GM23248 (cell line): ENCODE measurements around the gene AVP. TPM values are rescaled to one million over a fixed set of nuclear protein-coding genes. Genes with fewer than 3 reads are reported as not detected.

ENCODE experiments used
- DNase-seq: peaks from one replicate; pipeline ENCODE4 v3.0.0-alpha.2; 2015
- H2AFZ ChIP-seq: fragments of 200-600 bp; sonication (generic); 2 replicates; pipeline ENCODE4 v1.6.1; 2016; ENCODE audit warnings: antibody characterized with exemption
- H3F3A ChIP-seq: fragments of 200-600 bp; sonication (generic); 2 replicates; pipeline ENCODE4 v1.6.1; 2016; ENCODE audit warnings: mild to moderate bottlenecking, antibody characterized with exemption, mixed run types; ENCODE audit not compliant: insufficient read depth
- H3K27ac ChIP-seq: fragments of 200-600 bp; sonication (generic); 2 replicates; pipeline ENCODE4 v1.5.1; 2016; ENCODE audit warnings: mild to moderate bottlenecking
- H3K27me3 ChIP-seq: fragments of 200-600 bp; sonication (generic); replicated peaks from 2 replicates; pipeline ENCODE4 v1.6.1; 2016; ENCODE audit warnings: mild to moderate bottlenecking; ENCODE audit not compliant: insufficient read depth
- H3K36me3 ChIP-seq: fragments of 200-600 bp; sonication (generic); 2 replicates; pipeline ENCODE4 v1.6.1; 2016; ENCODE audit warnings: low read depth, mild to moderate bottlenecking
- H3K4me1 ChIP-seq: fragments of 200-600 bp; sonication (generic); 2 replicates; pipeline ENCODE4 v1.6.1; 2016; ENCODE audit warnings: mild to moderate bottlenecking; ENCODE audit not compliant: insufficient read depth
- H3K4me2 ChIP-seq: fragments of 200-600 bp; sonication (generic); one replicate; pipeline ENCODE4 v1.6.1; 2016; ENCODE audit warnings: mild to moderate bottlenecking; ENCODE audit not compliant: unreplicated experiment
- H3K4me3 ChIP-seq: fragments of 200-600 bp; sonication (generic); 2 replicates; pipeline ENCODE4 v1.5.1; 2016; ENCODE audit warnings: mild to moderate bottlenecking
- H3K79me2 ChIP-seq: fragments of 200-600 bp; sonication (generic); 2 replicates; pipeline ENCODE4 v1.6.1; 2016; ENCODE audit warnings: mild to moderate bottlenecking; ENCODE audit not compliant: insufficient read depth
- H3K9ac ChIP-seq: fragments of 200-600 bp; sonication (generic); 2 replicates; pipeline ENCODE4 v1.6.1; 2016; ENCODE audit warnings: mild to moderate bottlenecking
- H3K9me2 ChIP-seq: fragments of 200-600 bp; sonication (generic); 2 replicates; pipeline ENCODE4 v1.6.1; 2016; ENCODE audit warnings: mixed run types, mild to moderate bottlenecking, moderate library complexity; ENCODE audit not compliant: insufficient read depth
- H3K9me3 ChIP-seq: fragments of 200-600 bp; sonication (generic); one replicate; pipeline ENCODE4 v1.6.1; 2017; ENCODE audit warnings: low read depth
- H4K20me1 ChIP-seq: fragments of 200-600 bp; sonication (generic); 2 replicates; pipeline ENCODE4 v1.6.0; 2016; ENCODE audit not compliant: insufficient read depth
- EZH2 ChIP-seq: fragments of 200-600 bp; sonication (generic); IDR thresholded peaks from 2 replicates; pipeline ENCODE4 v1.6.1; 2018; ENCODE audit warnings: antibody characterized with exemption, mild to moderate bottlenecking; ENCODE audit not compliant: insufficient read depth, poor library complexity, severe bottlenecking
- EZH2phosphoT487 ChIP-seq: fragments of 200-600 bp; sonication (generic); IDR thresholded peaks from 2 replicates; pipeline ENCODE4 v1.6.1; 2018; ENCODE audit warnings: antibody characterized with exemption, moderate library complexity, mild to moderate bottlenecking, low read depth; ENCODE audit not compliant: insufficient read depth
- WGBS, 2 experiments: methylation state at CpG; one replicate each; pipeline ENCODE4 v1.1.6; 2015 to 2017; ENCODE audit warnings: low lambda C conversion rate in 2 of 2, low coverage in 1 of 2; ENCODE audit errors: missing lambda C conversion rate in 2 of 2; 5-methylcytosine and 5-hydroxymethylcytosine counted together
- in situ Hi-C: fragments of 300-500 bp; cut with MboI; formaldehyde crosslinking; loops from 2 replicates; pipeline ENCODE4 v1.15.0; 2020
- polyA plus RNA-seq: library from polyadenylated mRNA; unstranded; fragments of >200 nt; fragmentation: Nextera tagmentation; extraction: Ambion mirVana; gene quantifications from 2 replicates; pipeline ENCODE4 v1.2.1, GENCODE V29; 2016
- total RNA-seq: library from RNA; depleted of rRNA; stranded (reverse); fragments of >200 nt; shearing (Covaris generic); gene quantifications from 2 replicates; pipeline ENCODE4 v1.2.3, GENCODE V29; 2014

Gene AVP
- total and polyA plus RNA-seq, 2 experiments from 2014 or later, result not detected

DNA sequence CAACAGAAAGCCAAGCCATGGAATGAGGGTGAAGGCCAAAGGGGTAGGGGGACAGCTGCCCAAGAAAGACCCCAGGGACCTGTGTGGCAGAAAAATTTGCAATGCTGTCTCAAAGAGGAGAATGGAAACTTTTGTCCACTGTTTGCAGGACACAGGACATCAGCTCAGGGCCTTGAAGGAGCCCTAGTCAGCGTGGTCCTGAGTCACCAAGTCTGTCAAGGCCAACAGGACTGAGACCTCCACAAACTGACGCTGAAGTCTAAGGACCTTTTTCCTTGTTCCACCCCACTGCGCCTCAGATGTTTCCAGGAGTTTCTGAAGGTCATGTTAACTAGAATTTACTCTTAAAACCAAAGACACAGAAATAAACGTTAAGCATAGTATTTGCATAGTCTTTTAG lies 31.8 kb upstream of the AVP start:
- Histone ChIP-seq H3K27me3 (no peaks in the 10 kb centered on the region), H3K36me3 (no peaks in the 10 kb centered on the region), H3K4me2 (no peak overlapping the region), H3K9me3 (no peaks in the 10 kb centered on the region), H3K79me2 (no peaks in the 10 kb centered on the region), H3K4me3 (no peak overlapping the region), H2AFZ (no peak overlapping the region), H3K27ac (no peak overlapping the region), H3K4me1 (no peaks in the 10 kb centered on the region), H3K9me2 (no peaks in the 10 kb centered on the region), H3K9ac (no peak overlapping the region), H4K20me1 (no peaks in the 10 kb centered on the region), H3F3A (no peaks in the 10 kb centered on the region)
- in situ Hi-C loops, result no loop called here
- TF ChIP-seq EZH2, result no peak
- TF ChIP-seq EZH2phosphoT487, result no peak
- 95 to 98% methylated on average over 4 of the region's 4 CpGs for WGBS, 2 experiments
- DNase-seq, result no peak

DNA sequence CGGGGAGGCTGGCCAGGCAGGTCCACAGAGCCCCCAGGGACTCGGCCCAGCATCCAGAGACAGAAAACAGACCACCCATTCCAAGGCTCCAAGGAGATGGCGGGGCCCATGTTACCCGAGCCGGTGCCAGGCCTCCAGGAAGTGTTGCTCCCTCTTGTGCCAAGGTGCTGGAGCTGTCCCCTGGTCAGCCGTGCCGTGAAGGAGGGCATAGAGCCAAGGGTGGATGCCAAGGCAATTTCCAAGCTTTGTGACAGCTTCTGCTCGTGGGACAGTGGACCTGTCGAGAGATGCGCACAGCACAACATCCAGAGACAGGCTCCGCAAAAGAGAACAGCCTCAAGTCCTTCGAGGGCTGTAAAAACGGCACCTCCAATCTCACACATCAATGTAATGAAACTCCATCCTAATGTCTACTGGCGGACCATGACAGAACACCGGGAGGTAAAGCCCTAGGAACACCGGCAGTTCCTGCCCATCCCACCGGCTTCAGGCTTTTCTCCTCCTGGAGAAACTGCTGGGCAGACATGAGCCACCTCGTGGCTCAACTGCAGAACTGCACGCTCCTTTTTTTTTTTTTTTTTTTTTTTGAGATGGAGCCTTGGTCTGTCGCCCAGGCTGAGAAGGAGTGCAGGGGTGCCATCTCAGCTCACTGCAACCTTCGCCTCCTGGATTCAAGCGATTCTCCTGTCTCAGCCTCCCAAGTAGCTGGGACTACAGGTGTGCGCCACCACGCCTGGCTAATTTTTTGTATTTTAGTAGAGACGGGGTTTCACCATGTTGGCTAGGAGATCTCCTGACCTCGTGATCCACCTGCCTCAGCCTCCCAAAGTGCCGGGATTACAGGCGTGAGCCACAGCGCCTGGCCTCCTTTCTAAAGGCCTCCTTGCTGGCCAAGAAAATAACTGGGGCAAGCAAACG lies 30.9 kb upstream of the AVP start:
- in situ Hi-C loops, result no loop called here
- Histone ChIP-seq H3K9me2 (no peaks in the 10 kb centered on the region), H3K27me3 (no peaks in the 10 kb centered on the region), H3K9me3 (no peaks in the 10 kb centered on the region), H4K20me1 (no peaks in the 10 kb centered on the region), H3K79me2 (no peaks in the 10 kb centered on the region), H3K4me2 (no peak overlapping the region), H3K9ac (no peak overlapping the region), H3K27ac (no peak overlapping the region), H3K4me3 (no peak overlapping the region), H3F3A (no peaks in the 10 kb centered on the region), H3K4me1 (no peaks in the 10 kb centered on the region), H3K36me3 (no peaks in the 10 kb centered on the region), H2AFZ (no peak overlapping the region)
- WGBS, 2 experiments, result 43 to 44% methylated on average over 30 of the region's 30 CpGs
- DNase-seq, result peak; percentile 77
- TF ChIP-seq EZH2, result no peak
- TF ChIP-seq EZH2phosphoT487, result no peak

DNA sequence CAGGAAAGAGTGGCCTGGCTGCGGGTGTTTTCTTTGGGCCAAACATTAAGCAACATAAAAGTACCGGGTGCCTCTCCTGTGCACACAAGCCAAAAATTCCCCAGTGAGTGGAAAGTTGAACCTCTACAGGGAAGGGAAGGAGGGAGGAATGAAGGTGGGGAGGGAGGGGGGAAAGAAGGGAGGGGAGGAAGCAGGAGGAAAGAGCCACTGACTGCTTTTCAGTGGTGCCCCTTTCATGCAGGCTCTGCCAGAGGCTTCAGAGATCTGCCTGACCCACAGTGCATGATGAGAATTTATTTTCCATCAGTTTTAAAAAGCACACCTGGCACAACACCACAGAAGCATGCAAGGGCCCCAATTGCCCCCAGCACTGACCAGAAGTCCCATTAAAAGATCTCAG lies 27.5 kb upstream of the AVP start:
- in situ Hi-C loops, result no loop called here
- no peaks in the 10 kb centered on the region for H3K27me3 ChIP-seq

DNA sequence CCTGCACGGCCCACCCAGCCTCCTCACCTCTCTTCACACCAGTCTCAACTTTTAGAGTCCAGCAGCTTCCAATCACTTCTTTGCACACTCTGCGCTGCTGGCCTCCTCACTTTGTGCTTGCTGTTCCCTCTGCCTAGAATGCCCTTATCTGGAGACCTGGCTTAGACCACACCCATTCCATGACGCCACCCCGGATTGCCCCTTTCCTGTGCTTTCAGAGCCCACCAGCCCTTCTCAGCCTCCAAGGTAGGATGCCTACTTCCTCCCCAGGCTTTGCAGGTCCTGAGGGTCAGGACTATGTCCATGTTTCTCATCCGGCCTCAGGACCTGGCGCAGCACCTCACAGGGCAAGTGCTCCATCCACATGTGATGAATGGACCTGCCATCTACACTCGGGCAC lies 27.0 kb upstream of the AVP start:
- H3K36me3 ChIP-seq, result no peaks in the 10 kb centered on the region; the same call in 1 of the 2 replicates
- TF ChIP-seq EZH2 (no peak), EZH2phosphoT487 (no peak)
- H3K9me3 ChIP-seq, result no peaks in the 10 kb centered on the region
- H3K9me2 ChIP-seq, result no peaks in the 10 kb centered on the region
- H3K9ac ChIP-seq, result no peak overlapping the region
- H3K27me3 ChIP-seq, result no peaks in the 10 kb centered on the region
- H3K4me2 ChIP-seq, result no peak overlapping the region
- H3K4me3 ChIP-seq, result no peak overlapping the region
- DNase-seq, result no peak
- no peaks in the 10 kb centered on the region for H4K20me1 ChIP-seq
- H3K27ac ChIP-seq, result no peak overlapping the region
- no peaks in the 10 kb centered on the region for H3F3A ChIP-seq
- H3K79me2 ChIP-seq, result no peaks in the 10 kb centered on the region
- no peak overlapping the region for H2AFZ ChIP-seq
- in situ Hi-C loops, result no loop called here
- H3K4me1 ChIP-seq, result no peaks in the 10 kb centered on the region
- 90 to 98% methylated on average over 7 of the region's 7 CpGs for WGBS, 2 experiments

More for the DNA sequence above, 27.5 kb upstream of the AVP start:
- H3K9me3 ChIP-seq, result no peaks in the 10 kb centered on the region
- H3K36me3 ChIP-seq, result no peaks in the 10 kb centered on the region; the same call in 1 of the 2 replicates
- TF ChIP-seq EZH2phosphoT487, result no peak
- no peak for TF ChIP-seq EZH2
- H3K27ac ChIP-seq, result no peak overlapping the region
- no peak overlapping the region for H2AFZ ChIP-seq
- no peaks in the 10 kb centered on the region for H3K79me2 ChIP-seq
- H3F3A ChIP-seq, result no peaks in the 10 kb centered on the region
- no peak overlapping the region for H3K9ac ChIP-seq
- H4K20me1 ChIP-seq, result no peaks in the 10 kb centered on the region
- WGBS, 2 experiments, result 49 to 77% methylated on average over 2 of the region's 2 CpGs
- no peaks in the 10 kb centered on the region for H3K4me1 ChIP-seq
- no peak for DNase-seq
- H3K4me3 ChIP-seq, result no peak overlapping the region
- no peaks in the 10 kb centered on the region for H3K9me2 ChIP-seq
- H3K4me2 ChIP-seq, result no peak overlapping the region
